MV-4-11 (cell line): ENCODE results near the gene PTPN23.
"Not testable (repeated sequence)": the region's sequence is repeated elsewhere in the genome, so short reads cannot be mapped to it uniquely, and the experiment has no call there.

ENCODE experiments used
- DNase-seq: peaks from one replicate; lab custom pipeline; 2025; lab: John Stamatoyannopoulos, UW

The PTPN23 gene, protein sequence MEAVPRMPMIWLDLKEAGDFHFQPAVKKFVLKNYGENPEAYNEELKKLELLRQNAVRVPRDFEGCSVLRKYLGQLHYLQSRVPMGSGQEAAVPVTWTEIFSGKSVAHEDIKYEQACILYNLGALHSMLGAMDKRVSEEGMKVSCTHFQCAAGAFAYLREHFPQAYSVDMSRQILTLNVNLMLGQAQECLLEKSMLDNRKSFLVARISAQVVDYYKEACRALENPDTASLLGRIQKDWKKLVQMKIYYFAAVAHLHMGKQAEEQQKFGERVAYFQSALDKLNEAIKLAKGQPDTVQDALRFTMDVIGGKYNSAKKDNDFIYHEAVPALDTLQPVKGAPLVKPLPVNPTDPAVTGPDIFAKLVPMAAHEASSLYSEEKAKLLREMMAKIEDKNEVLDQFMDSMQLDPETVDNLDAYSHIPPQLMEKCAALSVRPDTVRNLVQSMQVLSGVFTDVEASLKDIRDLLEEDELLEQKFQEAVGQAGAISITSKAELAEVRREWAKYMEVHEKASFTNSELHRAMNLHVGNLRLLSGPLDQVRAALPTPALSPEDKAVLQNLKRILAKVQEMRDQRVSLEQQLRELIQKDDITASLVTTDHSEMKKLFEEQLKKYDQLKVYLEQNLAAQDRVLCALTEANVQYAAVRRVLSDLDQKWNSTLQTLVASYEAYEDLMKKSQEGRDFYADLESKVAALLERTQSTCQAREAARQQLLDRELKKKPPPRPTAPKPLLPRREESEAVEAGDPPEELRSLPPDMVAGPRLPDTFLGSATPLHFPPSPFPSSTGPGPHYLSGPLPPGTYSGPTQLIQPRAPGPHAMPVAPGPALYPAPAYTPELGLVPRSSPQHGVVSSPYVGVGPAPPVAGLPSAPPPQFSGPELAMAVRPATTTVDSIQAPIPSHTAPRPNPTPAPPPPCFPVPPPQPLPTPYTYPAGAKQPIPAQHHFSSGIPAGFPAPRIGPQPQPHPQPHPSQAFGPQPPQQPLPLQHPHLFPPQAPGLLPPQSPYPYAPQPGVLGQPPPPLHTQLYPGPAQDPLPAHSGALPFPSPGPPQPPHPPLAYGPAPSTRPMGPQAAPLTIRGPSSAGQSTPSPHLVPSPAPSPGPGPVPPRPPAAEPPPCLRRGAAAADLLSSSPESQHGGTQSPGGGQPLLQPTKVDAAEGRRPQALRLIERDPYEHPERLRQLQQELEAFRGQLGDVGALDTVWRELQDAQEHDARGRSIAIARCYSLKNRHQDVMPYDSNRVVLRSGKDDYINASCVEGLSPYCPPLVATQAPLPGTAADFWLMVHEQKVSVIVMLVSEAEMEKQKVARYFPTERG (N-terminal part only)

DNA sequence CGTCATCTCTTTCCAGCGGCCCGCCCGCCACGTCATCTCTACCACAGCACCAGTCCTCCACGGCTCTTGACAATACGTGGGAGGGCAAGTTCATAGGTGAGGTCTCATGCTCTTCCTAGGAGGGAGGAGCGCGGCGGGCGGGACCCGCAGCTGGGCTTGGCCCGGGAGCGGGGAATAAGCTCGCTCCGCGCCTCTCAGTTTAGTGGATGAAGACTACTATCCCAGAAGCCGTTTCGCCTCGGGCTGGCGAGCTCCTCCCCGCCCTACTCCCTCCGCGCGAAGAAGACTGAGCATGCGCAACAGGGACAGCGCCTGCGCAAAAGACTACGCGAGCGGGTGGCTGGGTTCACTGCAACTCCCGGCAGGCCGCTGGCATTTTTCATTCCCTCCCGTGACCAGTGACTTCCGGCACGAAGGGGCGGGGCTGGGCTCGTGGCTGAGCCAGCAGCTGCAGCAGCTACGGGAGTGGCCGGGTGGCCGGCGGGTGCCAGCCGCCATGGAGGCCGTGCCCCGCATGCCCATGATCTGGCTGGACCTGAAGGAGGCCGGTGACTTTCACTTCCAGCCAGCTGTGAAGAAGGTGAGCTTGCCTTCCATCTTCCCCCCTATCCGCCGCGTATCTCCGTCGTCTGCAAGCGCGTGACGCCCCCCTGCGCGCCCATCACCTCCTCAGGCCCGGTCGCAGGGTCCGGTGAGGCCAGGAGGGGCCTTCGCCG lies at the start of gene PTPN23:
TSS of gene PTPN23 (plus strand) at position 421 of the 716 bp plus-strand sequence. CDS start at position 497, 76 bp downstream.
- DNase-seq = peak; percentile 98

DNA sequence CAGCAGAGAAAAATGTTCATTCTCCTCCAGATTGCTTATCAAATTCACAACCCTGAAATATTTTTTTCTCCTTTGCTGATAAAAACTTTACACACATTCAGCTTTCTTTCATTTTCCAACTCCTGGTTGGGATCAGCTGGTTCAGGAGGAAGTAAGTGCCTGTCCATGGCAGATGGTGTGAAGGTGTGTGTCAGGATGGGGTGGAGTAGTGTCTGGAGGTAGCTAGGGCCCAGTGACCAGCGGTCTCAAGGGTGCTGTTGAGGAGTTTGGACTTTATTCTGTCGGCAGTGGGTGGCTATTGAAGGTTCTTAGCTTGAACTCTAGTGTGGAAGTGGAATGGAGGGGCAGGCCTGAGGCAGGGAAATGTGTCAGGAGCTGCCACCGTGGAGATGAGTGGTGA lies 46.9 kb upstream of the PTPN23 start:
- DNase-seq = no peak

DNA sequence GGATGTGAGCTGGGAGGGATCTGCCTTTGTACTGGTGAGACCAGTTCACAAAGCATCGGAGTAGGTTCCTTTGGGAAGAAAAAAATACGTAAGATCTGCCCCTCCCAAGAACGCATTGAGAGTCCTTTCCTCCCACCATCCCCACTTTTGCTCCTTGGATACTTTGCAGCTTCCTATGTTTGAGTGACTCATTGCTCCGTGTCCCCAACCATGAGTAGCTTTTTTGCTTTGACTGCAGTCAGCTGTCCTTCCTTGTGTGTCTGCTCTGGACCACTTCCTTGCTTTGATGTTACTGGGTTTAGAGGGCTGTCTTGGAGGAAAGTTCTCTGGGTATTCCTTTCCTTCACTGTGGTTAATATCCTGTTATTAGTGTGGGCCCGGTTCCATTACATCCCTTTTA lies 43.2 kb upstream of the PTPN23 start:
- no peak for DNase-seq

DNA sequence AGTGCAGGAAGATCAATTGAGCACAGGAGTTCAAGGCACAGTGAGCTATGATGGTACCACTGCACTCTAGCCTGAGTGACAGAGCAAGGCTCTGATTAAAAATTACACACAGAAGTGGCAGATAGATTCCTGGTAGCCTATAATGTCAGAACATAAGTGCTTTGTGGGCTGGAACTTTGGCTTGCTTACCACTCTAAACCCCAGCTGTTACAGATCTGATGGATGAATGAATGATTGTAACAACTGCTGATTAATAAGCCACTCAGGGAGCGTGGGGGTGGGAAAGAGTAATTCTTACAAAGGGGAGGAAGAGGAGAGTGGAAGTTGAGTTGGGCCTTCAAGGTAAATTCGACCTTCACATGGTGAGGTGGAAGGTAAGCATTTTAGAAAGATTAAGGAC lies 40.9 kb upstream of the PTPN23 start:
- DNase-seq = no peak

DNA sequence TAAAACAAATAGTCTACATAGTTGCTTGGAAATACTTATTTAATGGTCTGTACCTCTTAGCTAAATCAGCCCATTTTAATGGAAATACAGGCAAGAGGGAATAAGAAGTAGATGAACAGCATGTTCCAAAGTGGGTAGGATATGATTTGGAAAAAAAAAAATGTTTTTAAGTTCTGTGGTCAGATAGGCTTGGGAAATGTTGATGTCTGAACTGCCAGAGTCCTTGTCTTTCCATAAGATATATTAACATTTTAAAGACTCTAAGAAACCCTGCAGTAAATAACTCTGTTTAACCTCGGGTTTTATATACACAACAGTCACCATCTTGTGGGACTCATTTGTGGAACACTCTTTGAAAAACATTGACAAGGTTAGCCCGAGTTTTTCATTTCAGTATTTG lies 40.0 kb upstream of the PTPN23 start:
- no peak for DNase-seq

DNA sequence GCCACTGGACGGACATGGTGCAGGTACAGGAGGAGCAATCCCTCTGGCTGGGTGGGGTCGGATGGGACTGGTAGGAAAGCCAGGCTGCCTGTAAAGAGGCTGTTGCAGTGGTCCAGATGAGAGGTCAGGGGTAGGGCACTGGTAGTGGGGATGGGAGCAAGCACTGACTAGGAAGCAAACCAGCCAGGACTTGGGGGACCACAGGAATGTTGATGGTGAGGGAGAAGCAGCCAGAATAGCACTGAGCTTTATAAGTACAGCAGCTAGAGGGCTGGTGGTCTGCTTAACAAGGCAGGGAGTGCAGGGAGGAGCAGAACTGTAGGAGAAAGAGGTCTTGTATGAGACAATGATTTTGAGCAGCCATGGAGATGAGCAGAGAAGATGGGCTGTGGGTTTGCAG lies 38.7 kb upstream of the PTPN23 start:
- no peak for DNase-seq

DNA sequence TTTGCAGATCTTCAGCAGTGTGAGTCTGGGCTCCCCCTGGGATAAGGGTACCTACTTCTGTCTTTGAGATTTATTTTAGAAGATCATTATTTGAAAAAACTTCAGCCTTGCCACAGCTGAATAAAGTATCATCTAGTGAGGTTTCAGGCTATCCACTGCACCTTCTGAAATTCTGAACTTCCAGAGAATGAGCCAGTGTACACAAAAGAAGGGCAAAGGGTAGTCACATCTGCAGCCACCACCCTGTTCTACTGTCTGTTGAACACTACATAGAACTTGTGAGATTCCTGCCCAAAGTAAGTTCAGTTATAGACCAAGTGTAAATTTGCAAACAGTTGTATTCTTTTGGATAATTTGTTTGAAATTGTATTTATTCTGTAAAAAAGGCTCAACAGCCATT lies 38.0 kb upstream of the PTPN23 start:
- no peak for DNase-seq

DNA sequence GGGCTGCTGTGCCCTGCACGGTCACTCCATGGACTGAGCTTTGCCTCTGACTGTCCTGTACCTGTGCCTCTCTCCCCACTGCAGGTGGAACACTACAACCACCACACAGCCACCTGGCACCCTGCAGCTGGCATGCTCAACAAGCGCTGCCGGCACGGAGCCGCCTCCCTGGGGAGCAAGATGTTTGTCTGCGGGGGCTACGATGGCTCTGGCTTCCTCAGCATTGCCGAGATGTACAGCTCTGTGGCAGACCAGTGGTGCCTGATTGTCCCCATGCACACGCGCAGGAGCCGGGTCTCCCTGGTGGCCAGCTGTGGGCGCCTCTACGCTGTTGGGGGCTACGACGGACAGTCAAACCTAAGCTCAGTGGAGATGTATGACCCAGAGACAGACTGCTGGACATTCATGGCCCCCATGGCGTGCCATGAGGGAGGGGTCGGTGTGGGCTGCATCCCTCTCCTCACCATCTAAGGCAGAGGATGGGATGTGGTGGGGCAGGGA lies 37.3 kb upstream of the PTPN23 start:
- no peak for DNase-seq

DNA sequence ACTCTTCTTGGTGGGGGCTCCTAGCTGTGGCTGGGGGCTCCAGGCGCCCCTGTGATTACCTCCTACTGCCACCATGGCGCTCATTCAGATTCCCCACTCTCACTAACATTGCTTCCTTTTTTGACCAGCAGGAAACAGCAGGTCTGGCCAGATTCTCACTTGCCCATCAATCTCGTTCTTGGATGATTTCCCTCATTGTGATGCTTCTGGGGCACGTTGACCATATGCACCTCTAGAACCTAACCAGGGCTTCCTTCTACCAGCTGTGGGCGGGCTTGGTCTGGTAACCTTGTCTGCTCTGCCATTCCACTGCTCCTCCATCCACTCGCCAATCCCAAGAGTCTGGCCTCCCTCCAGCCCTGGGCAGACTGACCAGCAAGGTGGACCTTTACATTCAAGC lies 35.9 kb upstream of the PTPN23 start:
- DNase-seq = no peak

DNA sequence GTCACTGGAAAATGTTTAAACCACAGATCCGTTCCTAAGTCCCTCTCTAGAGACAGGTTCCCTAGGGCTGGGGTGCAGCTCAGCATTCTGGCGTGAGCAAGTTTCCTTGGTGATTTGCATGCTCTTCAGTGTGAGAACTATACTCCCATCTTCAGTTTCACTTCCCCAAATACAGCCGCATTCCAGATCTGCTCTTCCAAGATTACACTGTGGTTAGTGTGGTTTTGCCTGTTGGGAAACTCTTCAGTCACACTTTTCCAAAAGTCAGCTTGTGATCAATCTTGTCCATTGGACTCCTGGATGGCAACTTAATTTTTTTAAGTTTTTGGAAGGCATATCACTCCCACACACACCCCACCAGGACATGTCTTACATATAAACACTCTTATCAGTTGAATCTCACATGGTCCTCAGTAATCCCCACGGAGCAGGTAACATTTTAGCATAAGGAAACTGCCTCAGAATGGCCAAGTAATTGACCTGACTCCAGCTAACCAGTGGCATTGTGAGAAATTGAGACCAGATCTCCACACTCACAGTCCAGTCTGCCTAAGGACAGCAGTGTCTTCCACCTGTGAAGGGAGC lies 33.5 kb upstream of the PTPN23 start:
- DNase-seq = peak; percentile 96

DNA sequence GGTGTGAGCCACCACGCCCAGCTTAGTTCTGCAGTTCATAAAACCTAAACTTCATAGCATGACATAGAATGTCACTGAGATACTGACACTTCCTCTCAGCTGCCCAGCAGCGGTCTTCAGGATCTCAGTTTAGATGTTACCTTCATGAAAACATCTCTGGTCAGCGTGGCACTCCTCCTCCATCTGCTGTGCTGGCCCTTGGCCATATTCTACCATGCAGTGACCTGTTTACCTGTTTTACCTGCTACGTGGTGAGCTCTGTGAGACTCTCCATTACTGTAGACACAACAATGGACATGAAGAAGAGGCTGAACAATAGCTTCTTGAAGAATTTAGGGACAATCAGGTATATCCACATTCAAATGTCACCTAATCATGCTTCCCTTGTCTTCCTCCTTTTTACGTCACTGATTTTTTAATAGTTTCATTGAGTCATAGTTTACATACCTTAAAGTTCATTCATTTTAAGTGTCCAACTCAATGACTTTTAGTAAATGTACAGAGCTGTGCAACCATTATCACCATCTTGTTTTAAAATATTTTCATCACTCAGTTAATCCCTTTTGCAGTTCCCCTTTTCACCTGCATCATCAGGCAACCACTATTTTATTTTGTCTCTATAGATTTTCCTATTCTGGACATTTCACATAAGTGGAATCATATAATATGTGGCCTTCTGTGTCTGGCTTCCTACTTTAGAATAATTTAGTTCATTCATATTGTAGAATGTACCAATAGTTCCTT lies 32.2 kb upstream of the PTPN23 start:
- DNase-seq = no peak

DNA sequence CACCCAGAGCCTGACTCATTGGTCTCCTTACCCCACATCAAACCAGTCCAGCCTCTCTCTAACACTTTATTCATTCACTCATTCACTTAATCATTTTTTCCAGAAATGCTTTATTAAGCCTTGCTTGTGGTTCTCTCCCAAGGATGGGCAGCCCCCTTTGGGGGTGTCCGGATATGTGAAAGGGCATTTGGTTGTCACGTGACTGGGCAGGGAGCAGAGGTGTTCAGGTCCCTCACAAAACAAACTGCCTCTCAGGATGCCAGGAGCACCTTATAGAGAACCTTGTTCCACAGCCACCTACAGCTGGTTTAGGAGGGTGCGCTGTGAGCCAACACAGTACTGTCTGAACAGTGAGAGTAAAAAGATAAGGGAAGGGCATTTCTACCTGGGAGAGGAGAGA lies 25.8 kb upstream of the PTPN23 start:
- no peak for DNase-seq

DNA sequence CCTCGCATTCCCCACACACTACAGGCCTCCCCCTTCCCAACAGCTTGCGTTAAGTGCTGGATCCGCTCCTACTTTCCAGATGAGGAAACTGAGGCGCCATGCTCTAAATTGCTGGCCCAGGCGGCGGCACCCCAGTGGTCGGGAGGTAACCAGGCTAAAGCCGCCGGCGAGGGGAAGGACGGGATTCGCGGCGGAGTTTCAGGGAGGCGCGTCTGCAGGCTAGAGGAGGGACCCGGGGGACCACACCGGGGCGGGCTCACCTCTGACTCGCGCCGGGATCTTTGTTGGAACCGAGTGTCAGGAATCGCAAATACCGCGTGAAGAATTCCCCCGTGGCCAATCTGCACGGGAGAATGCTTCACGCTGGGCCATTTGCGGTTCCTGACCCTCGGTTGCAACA lies 24.6 kb upstream of the PTPN23 start:
- no peak for DNase-seq

DNA sequence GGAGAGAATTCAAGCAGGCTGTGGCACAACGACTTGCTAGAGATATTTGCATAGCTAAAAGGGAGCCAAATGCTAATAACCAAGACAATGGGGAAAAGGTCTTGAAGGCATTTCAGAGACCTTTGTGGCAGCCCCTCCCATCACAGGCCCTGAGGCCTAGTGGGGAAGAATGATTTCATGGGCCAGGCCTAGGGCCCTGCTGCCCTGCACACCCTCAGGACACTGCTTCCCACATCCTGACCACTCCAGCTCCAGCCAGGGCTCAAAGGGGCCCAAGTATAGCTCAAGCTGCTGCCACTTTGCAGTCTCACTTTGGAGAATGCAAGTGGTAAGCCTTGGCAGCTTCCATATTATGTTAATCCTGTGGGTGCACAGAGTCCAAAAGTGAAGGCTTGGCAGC lies 21.5 kb upstream of the PTPN23 start:
- no peak for DNase-seq

DNA sequence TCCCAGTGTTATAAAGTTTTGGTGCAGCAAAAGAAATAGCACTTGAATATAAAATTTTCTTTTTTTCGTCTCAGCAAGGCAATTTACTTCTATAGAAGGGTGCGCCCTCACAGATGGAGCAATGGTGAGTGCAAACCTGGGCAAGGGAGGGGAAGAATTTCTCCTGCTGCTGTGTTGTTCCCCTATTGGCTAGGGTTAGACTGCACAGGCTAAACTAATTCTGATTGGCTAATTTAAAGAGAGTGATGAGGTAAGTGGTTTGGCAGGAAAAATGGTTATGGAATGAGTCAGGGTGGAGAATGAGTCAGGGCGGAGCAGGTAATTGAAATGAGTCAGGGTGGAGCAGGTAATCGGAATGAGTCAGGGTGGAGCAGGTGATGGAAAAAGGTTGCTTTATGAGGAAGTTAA lies 20.7 kb upstream of the PTPN23 start:
- DNase-seq = not testable (repeated sequence)

DNA sequence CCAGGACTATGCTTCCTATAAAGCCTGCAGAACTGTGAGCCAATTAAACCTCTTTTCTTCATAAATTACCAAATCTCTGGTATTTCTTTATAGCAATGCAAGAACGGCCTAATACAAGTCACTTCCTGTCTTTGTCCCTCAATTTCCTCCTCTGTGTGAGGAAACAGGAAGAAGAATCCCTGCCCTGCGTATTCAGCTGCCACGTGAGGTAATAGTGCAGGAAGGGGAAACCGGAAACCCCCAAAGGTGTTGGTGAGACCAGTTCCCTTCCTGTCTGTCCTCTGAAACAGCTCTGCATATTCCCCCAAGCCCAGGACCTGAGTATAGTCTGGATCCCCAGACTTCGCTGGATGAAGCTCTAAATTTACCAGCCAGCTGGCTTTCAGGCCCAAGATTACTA lies 18.1 kb upstream of the PTPN23 start:
- peak; percentile 20 for DNase-seq

DNA sequence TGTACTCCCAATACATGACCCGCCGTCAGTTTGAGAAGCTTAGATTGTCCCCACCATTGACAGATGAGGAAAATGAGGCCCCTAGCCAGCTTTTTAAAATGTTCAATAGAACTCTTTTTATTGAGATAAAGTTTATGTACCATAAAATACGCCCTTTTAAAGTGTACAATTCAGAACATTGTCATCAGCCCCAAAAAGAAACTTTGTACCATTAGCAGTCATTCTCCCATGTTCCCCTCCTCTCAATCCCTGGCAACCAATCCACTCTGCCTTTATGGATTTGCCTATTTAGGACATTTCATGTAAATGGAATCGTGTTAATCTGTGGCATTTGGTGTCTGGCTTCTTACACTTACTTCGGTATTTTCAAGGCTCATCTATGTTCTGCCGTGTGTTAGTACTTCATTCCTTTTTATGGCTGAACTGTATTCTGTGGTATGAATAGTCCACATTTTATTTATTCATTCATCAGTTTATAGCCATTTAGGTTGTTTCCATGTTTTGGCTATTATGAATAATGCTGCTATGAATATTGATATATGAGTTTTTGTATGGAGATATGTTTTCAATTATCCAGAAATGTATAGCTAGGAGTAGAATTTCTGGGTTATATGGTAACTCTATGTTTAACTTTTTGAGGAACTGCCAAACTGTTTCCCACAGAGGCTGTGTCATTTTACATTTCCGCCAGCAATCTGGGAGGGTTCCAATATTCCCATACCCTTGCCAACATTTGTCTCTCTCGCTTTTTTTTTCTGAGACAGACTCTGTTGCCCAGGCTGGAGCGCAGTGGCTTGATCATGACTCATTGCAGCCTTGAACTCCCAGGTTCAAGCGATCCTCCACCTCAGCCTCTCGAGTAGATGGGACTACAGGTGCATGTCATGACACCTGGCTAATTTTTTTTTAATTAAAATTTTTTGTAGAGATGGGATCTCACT lies 15.3 kb upstream of the PTPN23 start:
- no peak for DNase-seq

DNA sequence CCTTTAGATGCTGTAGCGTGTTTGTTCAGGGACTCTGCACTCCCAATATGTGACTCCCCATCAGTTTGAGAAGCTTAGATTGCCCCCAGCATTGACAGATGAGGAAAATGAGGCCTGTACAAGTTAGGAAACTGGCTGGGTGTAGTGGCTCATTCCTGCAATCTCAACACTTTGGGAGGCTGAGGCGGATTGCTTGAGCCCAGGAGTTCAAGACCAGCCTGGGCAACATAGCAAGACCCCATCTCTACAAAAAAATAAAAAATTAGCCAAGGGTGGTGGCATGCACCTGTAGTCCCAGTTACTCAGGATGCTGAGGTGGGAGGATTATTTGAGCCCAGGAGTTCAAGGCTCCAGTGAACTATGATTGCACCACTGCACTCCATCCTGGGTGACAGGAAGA lies 14.0 kb upstream of the PTPN23 start:
- no peak for DNase-seq

DNA sequence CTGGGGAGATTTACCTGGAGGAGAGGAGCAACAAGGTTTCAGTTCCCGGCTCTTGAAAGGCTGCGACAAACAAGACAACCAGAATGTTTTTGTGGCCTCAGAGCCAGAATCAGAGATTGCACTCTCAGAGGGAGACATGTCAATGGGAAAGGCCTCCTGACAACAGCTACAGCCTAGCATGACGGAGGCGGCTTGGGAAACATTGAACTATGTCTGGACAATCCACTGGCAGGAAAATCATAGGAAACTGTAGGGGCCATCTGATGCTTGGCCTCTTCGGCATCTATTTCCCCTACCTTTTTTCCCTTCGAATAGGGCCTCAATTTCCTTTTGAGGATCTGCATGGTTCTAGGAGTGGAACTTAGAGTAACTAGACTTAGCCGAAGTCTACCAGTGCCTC lies 13.2 kb upstream of the PTPN23 start:
- no peak for DNase-seq
